ENCODE results near the gene RNF26. TPM values are rescaled to one million over a fixed set of nuclear protein-coding genes. Genes with fewer than 3 reads are reported as not detected.
A peak's percentile ranks its signal among the peaks of the same experiment; 100 is the strongest.

Gene RNF26
- total RNA-seq, 1 donor from 2014 or later = 45.6 TPM

DNA sequence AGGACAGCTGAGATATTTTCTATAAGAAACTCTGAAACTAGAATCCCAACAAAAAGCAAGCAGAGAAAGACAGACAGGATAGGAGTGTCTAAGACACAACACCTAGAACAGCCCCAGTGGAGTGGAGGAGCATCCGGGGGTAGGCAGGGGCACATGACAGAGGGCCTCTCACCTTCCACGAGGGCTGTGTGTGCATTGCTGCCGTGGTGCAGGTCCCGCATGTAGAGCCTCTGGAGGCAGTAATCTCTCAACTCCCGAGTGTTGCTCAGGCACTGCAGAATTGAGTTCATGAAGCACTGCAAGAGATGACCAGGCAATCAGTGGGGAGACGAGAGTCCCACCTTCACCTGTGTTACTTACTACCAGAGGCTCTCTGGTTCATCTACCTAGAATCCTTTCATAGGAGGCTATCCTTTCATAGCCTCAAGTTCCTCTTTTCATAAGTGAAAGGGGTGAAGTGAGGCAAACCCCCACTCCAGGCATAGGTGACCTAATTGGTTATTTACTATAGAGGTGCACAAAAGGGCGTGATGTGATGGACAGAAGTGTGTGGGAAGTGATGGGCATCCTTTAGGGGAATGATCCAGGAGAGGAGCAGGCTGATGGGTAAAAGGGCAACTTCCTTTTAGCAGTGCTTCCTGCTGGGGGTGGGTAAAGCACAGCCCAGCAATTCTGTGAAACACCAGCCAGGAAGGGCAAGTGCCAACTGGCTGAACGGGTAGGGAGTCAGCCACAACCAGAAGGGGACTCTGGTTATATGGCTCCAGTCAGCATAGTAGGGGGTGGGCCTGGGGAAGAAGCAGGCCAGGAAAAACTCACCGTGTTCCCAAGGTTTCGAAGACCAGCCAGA, 25.3 kb downstream of the RNF26 start:
- DNase-seq (ENCODE audit: extremely low spot score, unreplicated experiment) = no peak
- Mint-ChIP-seq H3K27ac (no peak overlapping the region), H3K9me3 (peaks cover 2% of the 10 kb centered on the region), H3K27me3 (peaks cover 19% of the 10 kb centered on the region), H3K4me1 (ENCODE audit: unreplicated experiment) (peaks cover 24% of the 10 kb centered on the region), H3K4me3 (no peak overlapping the region), H3K36me3 (peaks cover 8% of the 10 kb centered on the region)
- TF ChIP-seq, protein P1, sequence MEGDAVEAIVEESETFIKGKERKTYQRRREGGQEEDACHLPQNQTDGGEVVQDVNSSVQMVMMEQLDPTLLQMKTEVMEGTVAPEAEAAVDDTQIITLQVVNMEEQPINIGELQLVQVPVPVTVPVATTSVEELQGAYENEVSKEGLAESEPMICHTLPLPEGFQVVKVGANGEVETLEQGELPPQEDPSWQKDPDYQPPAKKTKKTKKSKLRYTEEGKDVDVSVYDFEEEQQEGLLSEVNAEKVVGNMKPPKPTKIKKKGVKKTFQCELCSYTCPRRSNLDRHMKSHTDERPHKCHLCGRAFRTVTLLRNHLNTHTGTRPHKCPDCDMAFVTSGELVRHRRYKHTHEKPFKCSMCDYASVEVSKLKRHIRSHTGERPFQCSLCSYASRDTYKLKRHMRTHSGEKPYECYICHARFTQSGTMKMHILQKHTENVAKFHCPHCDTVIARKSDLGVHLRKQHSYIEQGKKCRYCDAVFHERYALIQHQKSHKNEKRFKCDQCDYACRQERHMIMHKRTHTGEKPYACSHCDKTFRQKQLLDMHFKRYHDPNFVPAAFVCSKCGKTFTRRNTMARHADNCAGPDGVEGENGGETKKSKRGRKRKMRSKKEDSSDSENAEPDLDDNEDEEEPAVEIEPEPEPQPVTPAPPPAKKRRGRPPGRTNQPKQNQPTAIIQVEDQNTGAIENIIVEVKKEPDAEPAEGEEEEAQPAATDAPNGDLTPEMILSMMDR (conservative IDR thresholded peaks at IDR 0.05) = no peak

DNA sequence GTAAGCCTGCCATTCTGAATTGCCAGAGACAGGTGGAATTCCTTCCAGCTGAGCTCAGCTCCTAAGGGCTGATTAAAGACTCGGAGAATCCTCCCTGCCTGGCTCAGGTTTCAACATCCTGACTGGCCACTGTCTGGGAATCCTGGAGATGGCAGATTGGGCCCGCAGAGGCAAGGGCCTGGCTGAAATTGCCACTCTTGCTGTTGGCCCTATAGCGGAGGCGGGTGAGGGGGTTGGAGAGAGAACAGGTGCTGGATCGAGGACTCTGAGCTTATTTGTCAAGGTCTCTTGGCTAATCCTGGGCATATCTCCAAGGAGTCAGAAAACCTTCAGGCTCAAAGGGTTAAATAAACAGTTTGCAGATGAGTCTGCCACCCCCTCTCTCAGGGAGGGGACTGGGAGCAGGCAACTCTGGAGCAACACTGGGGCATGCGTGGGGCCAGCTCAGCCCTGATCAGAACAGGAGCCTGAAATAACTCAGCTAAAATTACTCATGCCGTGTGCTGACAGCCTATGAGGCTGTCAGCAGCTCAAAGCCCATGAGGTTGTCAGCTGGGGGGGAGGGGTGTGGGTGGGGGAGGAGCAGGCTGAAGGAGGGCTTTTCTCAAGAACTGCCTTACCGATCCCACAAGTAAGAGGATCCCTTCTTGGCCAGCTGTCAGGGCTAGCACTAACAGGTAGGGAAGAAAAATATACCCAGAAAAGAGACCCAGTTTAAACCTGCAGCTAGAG, 26.9 kb downstream of the RNF26 start:
- TF ChIP-seq, protein P1 (conservative IDR thresholded peaks at IDR 0.05) = no peak
- no peak for DNase-seq (ENCODE audit: extremely low spot score, unreplicated experiment)
- peaks cover 31% of the 10 kb centered on the region for H3K27me3 Mint-ChIP-seq
- peak overlapping the region; percentile 60 for H3K4me3 Mint-ChIP-seq
- peaks cover 25% of the 10 kb centered on the region for H3K4me1 Mint-ChIP-seq (ENCODE audit: unreplicated experiment)
- peaks cover 4% of the 10 kb centered on the region for H3K9me3 Mint-ChIP-seq
- H3K27ac Mint-ChIP-seq = peak overlapping the region; percentile 80
- peaks cover 9% of the 10 kb centered on the region for H3K36me3 Mint-ChIP-seq

DNA sequence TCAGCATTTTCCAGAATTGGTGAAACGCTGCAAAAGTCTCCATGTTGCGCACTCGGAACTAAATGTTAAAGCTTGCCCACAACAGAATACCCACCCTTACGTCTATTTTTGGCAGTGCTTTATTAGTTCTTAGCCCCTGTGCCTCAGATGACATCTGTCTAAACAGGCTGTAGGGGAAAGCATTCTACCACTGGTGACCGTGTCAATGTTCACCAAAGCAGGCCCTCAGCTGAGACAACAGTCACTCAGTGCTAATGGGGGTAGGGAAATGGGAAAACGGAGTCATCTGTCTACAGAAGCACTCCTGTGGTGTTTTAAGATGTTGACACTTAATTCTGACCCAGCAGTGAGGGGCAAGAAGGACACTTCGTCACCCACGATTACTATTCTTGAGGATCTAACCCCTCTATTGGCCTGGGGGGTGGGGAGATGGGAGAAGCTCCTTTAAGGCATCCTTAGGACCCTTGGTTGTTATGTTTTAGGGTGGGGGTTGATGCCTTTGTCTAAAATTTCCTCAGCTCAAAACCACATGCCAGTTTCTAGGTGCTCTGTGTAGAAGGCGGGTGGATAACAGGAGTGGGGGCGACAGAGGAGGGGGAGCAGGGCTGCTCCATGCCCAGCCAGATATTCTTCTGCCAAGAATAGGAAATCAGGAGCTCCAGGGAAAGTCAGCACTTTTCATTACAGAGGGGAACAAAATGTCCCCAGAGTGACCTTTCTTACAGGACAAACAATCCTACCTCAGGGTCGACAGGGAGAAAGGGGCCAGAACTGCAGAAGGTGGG, 27.8 kb downstream of the RNF26 start:
- Mint-ChIP-seq H3K9me3 (peaks cover 4% of the 10 kb centered on the region), H3K36me3 (peaks cover 9% of the 10 kb centered on the region), H3K4me3 (peak overlapping the region; percentile 70), H3K27me3 (peaks cover 32% of the 10 kb centered on the region), H3K27ac (peak overlapping the region; percentile 74), H3K4me1 (ENCODE audit: unreplicated experiment) (peaks cover 28% of the 10 kb centered on the region)
- DNase-seq (ENCODE audit: extremely low spot score, unreplicated experiment) = no peak
- TF ChIP-seq, protein P1 (conservative IDR thresholded peaks at IDR 0.05) = no peak

DNA sequence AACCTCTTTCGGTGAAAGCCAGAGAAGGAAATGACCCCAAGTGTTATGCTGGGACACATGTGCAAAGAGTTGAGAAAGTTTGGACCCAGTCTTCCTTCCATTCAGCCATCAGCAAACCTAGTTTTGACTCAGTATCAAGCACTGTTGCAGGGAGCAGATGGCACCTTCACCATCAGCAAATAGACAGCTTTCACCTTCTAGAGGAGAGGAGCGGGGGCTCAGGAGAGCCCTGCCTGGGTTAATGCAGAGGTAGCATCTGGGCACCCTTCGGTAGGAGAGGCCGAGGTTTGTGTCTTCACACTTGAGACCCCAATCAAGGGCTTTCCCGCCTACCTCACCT, 28.4 kb downstream of the RNF26 start:
- Mint-ChIP-seq H3K27me3 (peaks cover 32% of the 10 kb centered on the region), H3K36me3 (peaks cover 4% of the 10 kb centered on the region), H3K4me1 (ENCODE audit: unreplicated experiment) (peaks cover 33% of the 10 kb centered on the region), H3K4me3 (peak overlapping the region; percentile 70), H3K9me3 (peaks cover 4% of the 10 kb centered on the region), H3K27ac (peak overlapping the region; percentile 74)
- no peak for DNase-seq (ENCODE audit: extremely low spot score, unreplicated experiment)
- TF ChIP-seq, protein P1 (conservative IDR thresholded peaks at IDR 0.05) = no peak

DNA sequence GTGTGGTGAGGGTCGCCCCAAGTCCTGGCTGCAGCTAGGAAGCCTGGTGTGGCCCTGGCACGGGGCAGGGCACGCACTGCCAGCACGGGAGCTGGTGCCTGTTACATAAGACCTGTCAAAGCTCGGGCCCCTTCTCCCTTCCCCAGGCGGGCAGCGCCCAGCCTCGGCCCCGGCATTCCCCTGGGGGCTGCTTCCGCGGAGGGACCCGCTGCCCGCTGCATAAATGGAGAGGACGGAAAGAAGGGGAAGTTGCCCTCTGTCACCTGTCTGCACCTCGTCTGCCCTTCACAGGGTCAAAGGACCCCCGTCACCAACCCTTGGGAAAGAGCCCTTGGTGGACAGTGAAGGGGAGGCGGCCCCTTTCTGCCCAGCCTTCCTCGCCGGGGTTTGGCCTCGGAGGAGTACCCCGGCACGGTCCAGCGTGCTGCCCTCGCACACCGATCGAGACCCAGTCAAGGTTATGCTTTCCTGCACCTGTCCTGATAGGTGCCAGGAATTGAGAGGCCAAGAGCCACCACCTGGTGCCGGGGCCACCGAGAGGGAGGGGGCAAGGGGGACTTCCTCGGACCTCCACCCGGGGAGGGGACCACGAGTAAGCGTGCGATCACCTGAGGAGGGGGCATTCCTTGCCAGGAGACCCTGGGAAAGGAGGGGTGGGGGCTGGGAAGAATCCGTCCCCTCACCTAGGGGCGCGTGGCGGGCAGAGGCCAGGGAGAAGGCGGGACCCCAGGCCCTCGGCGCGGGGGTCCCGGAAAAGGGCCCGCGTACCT, 28.9 kb downstream of the RNF26 start:
- DNase-seq (ENCODE audit: extremely low spot score, unreplicated experiment) = no peak
- Mint-ChIP-seq H3K4me1 (ENCODE audit: unreplicated experiment) (peaks cover 37% of the 10 kb centered on the region), H3K9me3 (peaks cover 4% of the 10 kb centered on the region), H3K27me3 (peaks cover 32% of the 10 kb centered on the region), H3K36me3 (peaks cover 3% of the 10 kb centered on the region), H3K4me3 (no peak overlapping the region), H3K27ac (no peak overlapping the region)
- TF ChIP-seq, protein P1 (conservative IDR thresholded peaks at IDR 0.05) = no peak
